Lung (tissue), 12 donors: ENCODE results near the gene USP48. TPM values are rescaled to one million over a fixed set of nuclear protein-coding genes. Genes with fewer than 3 reads are reported as not detected.

Experiments
- ATAC-seq: fragments of 200-7000 bp; cut with Tn5 transposase; one replicate; pipeline ENCODE4 v1.9.1; 2020; ENCODE audit warnings: moderate number of reproducible peaks; ENCODE audit not compliant: insufficient read depth, low FRiP score
- DNase-seq, 3 donors: peaks; one replicate each; pipeline ENCODE4 v3.0.0-alpha.2; 2013 to 2017
- H3K27ac ChIP-seq, 2 donors: one replicate each; pipeline ENCODE4 v1.5.1; 2013; ENCODE audit warnings: mild to moderate bottlenecking in 2 of 2, moderate library complexity in 2 of 2, control low read depth in 1 of 2, inconsistent platforms in 1 of 2, low read depth in 1 of 2, low read length in 1 of 2
- H3K27me3 ChIP-seq, 3 donors: one replicate each; pipeline ENCODE4 v1.5.1; 2013; ENCODE audit warnings: low read length in 2 of 3; ENCODE audit not compliant: control insufficient read depth in 3 of 3, insufficient read depth in 3 of 3
- H3K36me3 ChIP-seq, 4 donors: one replicate each; pipeline ENCODE4 v1.5.1; 2013; ENCODE audit warnings: low read length in 4 of 4, mild to moderate bottlenecking in 1 of 4, moderate library complexity in 1 of 4; ENCODE audit not compliant: control insufficient read depth in 4 of 4, insufficient read depth in 4 of 4
- H3K4me1 ChIP-seq, 5 donors: one replicate each; pipeline ENCODE4 v1.5.1; 2013; ENCODE audit warnings: low read length in 5 of 5, mild to moderate bottlenecking in 2 of 5, moderate library complexity in 1 of 5; ENCODE audit not compliant: control insufficient read depth in 5 of 5, insufficient read depth in 5 of 5
- H3K4me3 ChIP-seq: one replicate; pipeline ENCODE4 v1.5.1; 2013; ENCODE audit warnings: mild to moderate bottlenecking, control low read depth, moderate library complexity
- H3K9ac ChIP-seq, 2 donors: one replicate each; pipeline ENCODE4 v1.5.1; 2013; ENCODE audit warnings: low read length in 2 of 2, control low read depth in 1 of 2; ENCODE audit not compliant: insufficient read depth in 1 of 2
- H3K9me3 ChIP-seq, 4 donors: one replicate each; pipeline ENCODE4 v1.5.1; 2013; ENCODE audit warnings: low read length in 3 of 4, mild to moderate bottlenecking in 1 of 4, moderate library complexity in 1 of 4; ENCODE audit not compliant: control insufficient read depth in 4 of 4, insufficient read depth in 3 of 4
- WGBS, 2 donors: extraction: QIAGEN DNeasy Blood & Tissue Kit; methylation state at CpG; one replicate each; pipeline ENCODE4 v1.1.7; 2013; 5-methylcytosine and 5-hydroxymethylcytosine counted together
- polyA plus RNA-seq, 2 donors: library from polyadenylated mRNA; stranded (reverse); fragments of 200-250 nt; gene quantifications; one replicate each; pipeline ENCODE4 v1.2.1, GENCODE V29; 2013
- total RNA-seq, 2 donors: library from RNA; depleted of rRNA in 1 of 2; stranded (reverse); fragments of >200 nt in 1 of 2; gene quantifications; one replicate each; pipeline ENCODE4 v1.2.1, GENCODE V29; 2014 to 2021
- TF ChIP-seq, protein P1 (sequence below): IDR thresholded peaks from 2 replicates; pipeline ENCODE4 v1.5.1; 2012; ENCODE audit warnings: mild to moderate bottlenecking; ENCODE audit errors: control extremely low read depth, extremely low read depth
- donor health status: control.
- donor health status: control.
- donor health status: Bipolar disorder and iron deficiency.
- donor health status: healthy.
- donor health status: DM: yes; HTN: yes; CAD: no.

Gene USP48
- total and polyA plus RNA-seq, 4 donors: 15.6 to 107 (median 33.5) TPM

DNA sequence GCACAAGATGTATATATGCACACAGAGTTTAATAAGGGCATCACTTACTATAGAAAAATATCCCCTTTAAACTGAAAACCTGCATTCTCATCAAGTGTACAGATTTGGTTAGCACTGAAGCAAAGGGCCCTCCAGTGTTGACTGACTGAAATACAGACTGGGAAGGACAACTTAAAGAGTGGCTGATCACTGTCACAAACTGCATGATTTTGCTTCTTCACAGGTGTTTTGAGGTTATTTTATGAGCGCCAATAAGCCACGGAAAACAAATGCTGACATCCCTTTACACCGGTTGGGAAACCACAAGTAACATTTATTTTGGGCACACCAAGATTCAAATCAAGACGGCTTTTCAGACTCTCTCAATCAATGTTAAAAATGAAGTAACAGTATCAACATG is 82.9 kb downstream of the USP48 start:
- peaks cover 15 to 40% (median 26%) of the 10 kb centered on the region in 4 donors for H3K36me3 ChIP-seq
- H3K4me1 ChIP-seq: no peaks in the 10 kb centered on the region
- H3K9ac ChIP-seq: no peak overlapping the region
- H3K4me3 ChIP-seq: no peak overlapping the region
- TF ChIP-seq, protein P1, sequence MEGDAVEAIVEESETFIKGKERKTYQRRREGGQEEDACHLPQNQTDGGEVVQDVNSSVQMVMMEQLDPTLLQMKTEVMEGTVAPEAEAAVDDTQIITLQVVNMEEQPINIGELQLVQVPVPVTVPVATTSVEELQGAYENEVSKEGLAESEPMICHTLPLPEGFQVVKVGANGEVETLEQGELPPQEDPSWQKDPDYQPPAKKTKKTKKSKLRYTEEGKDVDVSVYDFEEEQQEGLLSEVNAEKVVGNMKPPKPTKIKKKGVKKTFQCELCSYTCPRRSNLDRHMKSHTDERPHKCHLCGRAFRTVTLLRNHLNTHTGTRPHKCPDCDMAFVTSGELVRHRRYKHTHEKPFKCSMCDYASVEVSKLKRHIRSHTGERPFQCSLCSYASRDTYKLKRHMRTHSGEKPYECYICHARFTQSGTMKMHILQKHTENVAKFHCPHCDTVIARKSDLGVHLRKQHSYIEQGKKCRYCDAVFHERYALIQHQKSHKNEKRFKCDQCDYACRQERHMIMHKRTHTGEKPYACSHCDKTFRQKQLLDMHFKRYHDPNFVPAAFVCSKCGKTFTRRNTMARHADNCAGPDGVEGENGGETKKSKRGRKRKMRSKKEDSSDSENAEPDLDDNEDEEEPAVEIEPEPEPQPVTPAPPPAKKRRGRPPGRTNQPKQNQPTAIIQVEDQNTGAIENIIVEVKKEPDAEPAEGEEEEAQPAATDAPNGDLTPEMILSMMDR: no peak
- no peak for ATAC-seq
- H3K27ac ChIP-seq: no peak overlapping the region
- no peaks in the 10 kb centered on the region for H3K27me3 ChIP-seq
- WGBS, 2 donors: 59 to 81% methylated on average over 4 of the region's 4 CpGs
- no peak for DNase-seq
- no peaks in the 10 kb centered on the region for H3K9me3 ChIP-seq

DNA sequence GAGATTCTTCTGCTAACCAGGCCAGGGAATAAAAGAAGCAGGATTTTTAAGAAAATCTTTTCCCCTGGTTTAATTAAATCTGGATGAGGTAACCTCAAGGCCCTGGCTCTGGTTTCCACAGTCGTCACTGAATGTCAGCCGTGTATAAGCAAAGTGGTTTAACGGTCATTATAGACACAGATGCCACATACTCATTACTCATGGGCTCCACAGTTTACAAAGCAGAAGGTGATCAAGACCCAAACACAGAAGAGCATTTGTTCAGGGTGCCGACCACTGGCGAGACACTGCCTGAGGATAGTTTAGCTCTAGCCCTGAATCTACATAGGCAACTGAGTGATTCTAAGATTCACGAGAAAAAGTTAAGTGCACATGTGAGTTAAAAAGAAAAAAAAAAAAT is 86.0 kb downstream of the USP48 start:
- DNase-seq (no peak), ATAC-seq (no peak)
- no peak overlapping the region for H3K4me3 ChIP-seq
- H3K9me3 ChIP-seq: no peaks in the 10 kb centered on the region
- peaks cover 18 to 40% (median 28%) of the 10 kb centered on the region in 4 donors for H3K36me3 ChIP-seq
- 93 to 96% methylated on average over 6 of the region's 6 CpGs for WGBS, 2 donors
- H3K27me3 ChIP-seq: no peaks in the 10 kb centered on the region
- TF ChIP-seq, protein P1: no peak
- H3K4me1 ChIP-seq: no peaks in the 10 kb centered on the region
- no peak overlapping the region for H3K9ac ChIP-seq
- no peak overlapping the region for H3K27ac ChIP-seq

GRCh38 chr1:21693732-21694131 is 89.2 kb downstream of the USP48 start:
- H3K36me3 ChIP-seq: peaks cover 16 to 42% (median 27%) of the 10 kb centered on the region in 4 donors
- no peak for ATAC-seq
- H3K4me1 ChIP-seq: no peaks in the 10 kb centered on the region
- H3K4me3 ChIP-seq: no peak overlapping the region
- no peaks in the 10 kb centered on the region for H3K9me3 ChIP-seq
- DNase-seq: no peak
- H3K9ac ChIP-seq: no peak overlapping the region
- TF ChIP-seq, protein P1: no peak
- no peak overlapping the region for H3K27ac ChIP-seq
- no peaks in the 10 kb centered on the region for H3K27me3 ChIP-seq

DNA sequence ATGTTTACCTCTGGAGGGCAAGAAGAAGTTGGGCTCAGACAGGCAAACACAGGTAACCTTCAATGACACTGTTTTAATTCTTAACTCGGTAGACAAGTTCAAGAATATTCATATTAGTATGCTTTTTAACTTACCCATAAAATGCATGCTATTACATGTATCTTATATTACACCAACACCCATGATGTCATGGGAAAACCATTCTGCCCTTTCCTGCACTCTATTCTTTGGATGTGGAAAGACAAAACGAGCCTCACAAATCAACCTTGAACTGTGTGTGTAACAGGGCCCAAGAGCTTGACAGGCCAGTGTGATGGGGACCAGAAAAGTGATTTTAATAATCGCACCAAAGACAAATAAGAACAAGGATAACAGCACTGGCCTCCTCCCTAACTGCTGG is 91.2 kb downstream of the USP48 start:
- ATAC-seq (no peak), DNase-seq (no peak)
- Histone ChIP-seq H3K27ac (no peak overlapping the region), H3K4me1 (no peaks in the 10 kb centered on the region), H3K27me3 (no peaks in the 10 kb centered on the region), H3K4me3 (no peak overlapping the region), H3K9ac (no peak overlapping the region), H3K9me3 (peaks cover 0 to 3% (median 0%) of the 10 kb centered on the region in 4 donors), H3K36me3 (peaks cover 21 to 55% (median 35%) of the 10 kb centered on the region in 4 donors)
- TF ChIP-seq, protein P1: no peak
- 76 to 80% methylated on average over 3 of the region's 3 CpGs for WGBS, 2 donors
